Sigmoid colon (tissue), 4 donors: ENCODE results near the gene RNF187.

Source experiments
- EP300 ChIP-seq, 4 donors: sonication (generic); formaldehyde crosslinking; IDR thresholded peaks; one replicate each; pipeline ENCODE4 v1.6.1; 2017; ENCODE audit warnings: antibody characterized with exemption in 4 of 4
- POLR2A ChIP-seq, 2 donors: fragments of 450-650 bp; IDR thresholded peaks; one replicate each; pipeline ENCODE4 v1.6.1; 2016; ENCODE audit warnings: antibody characterized with exemption in 2 of 2, mild to moderate bottlenecking in 2 of 2, moderate library complexity in 2 of 2

- no peak for TF ChIP-seq EP300 (IDR thresholded peaks at IDR 0.05)
- TF ChIP-seq POLR2A (IDR thresholded peaks at IDR 0.05) = no peak
Measured at GRCh38 chr1:228493141-228494043, 6.2 kb downstream of the RNF187 start.
